Suprapubic skin (tissue), 4 donors: ENCODE results near the gene MYOZ3.

Experiments
- EP300 ChIP-seq: sonication (generic); formaldehyde crosslinking; IDR thresholded peaks from one replicate; pipeline ENCODE4 v1.6.1; 2017; ENCODE audit warnings: antibody characterized with exemption
- POLR2A ChIP-seq, 2 donors: fragments of 450-650 bp; IDR thresholded peaks; one replicate each; pipeline ENCODE4 v1.6.1; 2017; ENCODE audit warnings: antibody characterized with exemption in 2 of 2, mild to moderate bottlenecking in 2 of 2, moderate library complexity in 2 of 2
- POLR2AphosphoS5 ChIP-seq, 3 donors: sonication (generic); formaldehyde crosslinking; IDR thresholded peaks; one replicate each; pipeline ENCODE4 v1.6.1; 2017; ENCODE audit warnings: antibody characterized with exemption in 3 of 3
- TF ChIP-seq, protein P1 (sequence below), 2 donors: fragments of 200-600 bp in 1 of 2; fragments of 450-650 bp in 1 of 2; sonication (generic) in 1 of 2; IDR thresholded peaks; one replicate each; pipeline ENCODE4 v1.5.1; 2016 to 2019; ENCODE audit warnings: antibody characterized with exemption in 2 of 2, mild to moderate bottlenecking in 1 of 2, moderate library complexity in 1 of 2

DNA sequence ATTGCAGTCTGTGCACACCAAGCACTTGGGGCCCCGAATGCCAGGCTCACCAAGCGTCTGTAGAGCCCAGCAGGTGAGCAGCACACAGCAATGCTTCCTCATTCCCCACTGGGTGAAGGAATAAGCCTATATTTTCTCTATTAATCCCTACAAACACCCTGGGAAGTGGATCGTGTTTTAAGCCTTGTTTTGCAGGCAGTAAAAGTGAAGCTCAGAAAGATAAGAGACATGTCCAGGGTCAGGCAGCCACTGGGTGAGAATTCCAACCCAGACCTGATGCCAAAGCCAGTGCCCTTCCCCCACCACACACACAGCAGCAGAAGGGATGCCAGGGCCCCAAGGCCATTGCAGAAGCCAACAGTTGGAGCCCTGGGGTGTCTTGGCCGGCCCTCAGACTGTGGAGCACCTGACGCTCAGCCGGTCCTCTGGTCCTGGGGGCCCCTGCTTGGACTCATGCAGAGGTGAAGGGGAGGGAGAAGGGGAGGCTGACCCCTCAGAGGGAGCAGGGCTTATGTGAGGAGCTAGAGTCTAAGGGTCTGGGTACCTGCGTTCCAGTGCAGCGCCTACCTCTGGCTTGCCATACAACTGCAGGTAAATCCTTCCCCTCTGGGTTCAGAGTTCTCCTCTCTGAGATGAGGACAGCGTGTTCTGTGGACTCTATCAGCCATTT lies 46.9 kb upstream of the MYOZ3 start:
- TF ChIP-seq, protein P1, sequence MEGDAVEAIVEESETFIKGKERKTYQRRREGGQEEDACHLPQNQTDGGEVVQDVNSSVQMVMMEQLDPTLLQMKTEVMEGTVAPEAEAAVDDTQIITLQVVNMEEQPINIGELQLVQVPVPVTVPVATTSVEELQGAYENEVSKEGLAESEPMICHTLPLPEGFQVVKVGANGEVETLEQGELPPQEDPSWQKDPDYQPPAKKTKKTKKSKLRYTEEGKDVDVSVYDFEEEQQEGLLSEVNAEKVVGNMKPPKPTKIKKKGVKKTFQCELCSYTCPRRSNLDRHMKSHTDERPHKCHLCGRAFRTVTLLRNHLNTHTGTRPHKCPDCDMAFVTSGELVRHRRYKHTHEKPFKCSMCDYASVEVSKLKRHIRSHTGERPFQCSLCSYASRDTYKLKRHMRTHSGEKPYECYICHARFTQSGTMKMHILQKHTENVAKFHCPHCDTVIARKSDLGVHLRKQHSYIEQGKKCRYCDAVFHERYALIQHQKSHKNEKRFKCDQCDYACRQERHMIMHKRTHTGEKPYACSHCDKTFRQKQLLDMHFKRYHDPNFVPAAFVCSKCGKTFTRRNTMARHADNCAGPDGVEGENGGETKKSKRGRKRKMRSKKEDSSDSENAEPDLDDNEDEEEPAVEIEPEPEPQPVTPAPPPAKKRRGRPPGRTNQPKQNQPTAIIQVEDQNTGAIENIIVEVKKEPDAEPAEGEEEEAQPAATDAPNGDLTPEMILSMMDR (IDR thresholded peaks at IDR 0.05) = no peak
- TF ChIP-seq POLR2A (IDR thresholded peaks at IDR 0.05) = no peak
- no peak for TF ChIP-seq POLR2AphosphoS5 (IDR thresholded peaks at IDR 0.05)
- TF ChIP-seq EP300 = no peak
